CD4-positive, alpha-beta T cell treated with Interleukin-4 for 4 hours (primary cell): Measurements from ENCODE around the gene SMYD1.

Experiments
- DNase-seq: peaks from one replicate; pipeline ENCODE4 v3.0.0-alpha.2; 2020

Gene SMYD1

GRCh38 chr2:88123975-88124917 is 56.6 kb downstream of the SMYD1 start:
- DNase-seq: no peak

- no peak for DNase-seq
Measured at GRCh38 chr2:88125344-88125923, 57.8 kb downstream of the SMYD1 start.

GRCh38 chr2:88125924-88126771 is 58.5 kb downstream of the SMYD1 start:
- no peak for DNase-seq

- DNase-seq: no peak
Measured at GRCh38 chr2:88126772-88127637, 59.4 kb downstream of the SMYD1 start.

GRCh38 chr2:88127638-88127887 is 59.9 kb downstream of the SMYD1 start:
- no peak for DNase-seq

GRCh38 chr2:88127888-88128653 is 60.4 kb downstream of the SMYD1 start, which contains the start of gene FABP1:
Gene FABP1, minus strand, starts transcription at chr2:88128062. Its CDS starts 45 bp downstream, at chr2:88128017.
- no peak for DNase-seq

- no peak for DNase-seq
Measured at GRCh38 chr2:88128654-88129312, 61.2 kb downstream of the SMYD1 start.

GRCh38 chr2:88129313-88129959 is 61.8 kb downstream of the SMYD1 start:
- DNase-seq: no peak

GRCh38 chr2:88131201-88131998 is 63.8 kb downstream of the SMYD1 start:
- no peak for DNase-seq

- DNase-seq: no peak
Measured at GRCh38 chr2:88131999-88132368, 64.4 kb downstream of the SMYD1 start.

- no peak for DNase-seq
Measured at GRCh38 chr2:88133875-88134274, 66.2 kb downstream of the SMYD1 start.

GRCh38 chr2:88136817-88137216 is 69.2 kb downstream of the SMYD1 start:
- no peak for DNase-seq

GRCh38 chr2:88137833-88138232 is 70.2 kb downstream of the SMYD1 start:
- DNase-seq: no peak

- no peak for DNase-seq
Measured at GRCh38 chr2:88139203-88139702, 71.6 kb downstream of the SMYD1 start.

- no peak for DNase-seq
Measured at GRCh38 chr2:88139804-88140203, 72.2 kb downstream of the SMYD1 start.

- no peak for DNase-seq
Measured at GRCh38 chr2:88141952-88142351, 74.3 kb downstream of the SMYD1 start.

- DNase-seq: no peak
Measured at GRCh38 chr2:88144271-88144670, 76.6 kb downstream of the SMYD1 start.

- no peak for DNase-seq
Measured at GRCh38 chr2:88144914-88145497, 77.4 kb downstream of the SMYD1 start.

- DNase-seq: no peak
Measured at GRCh38 chr2:88146590-88146989, 79.0 kb downstream of the SMYD1 start.
